ENCODE measurements around the gene CROCC2.

- TF ChIP-seq, protein P1, sequence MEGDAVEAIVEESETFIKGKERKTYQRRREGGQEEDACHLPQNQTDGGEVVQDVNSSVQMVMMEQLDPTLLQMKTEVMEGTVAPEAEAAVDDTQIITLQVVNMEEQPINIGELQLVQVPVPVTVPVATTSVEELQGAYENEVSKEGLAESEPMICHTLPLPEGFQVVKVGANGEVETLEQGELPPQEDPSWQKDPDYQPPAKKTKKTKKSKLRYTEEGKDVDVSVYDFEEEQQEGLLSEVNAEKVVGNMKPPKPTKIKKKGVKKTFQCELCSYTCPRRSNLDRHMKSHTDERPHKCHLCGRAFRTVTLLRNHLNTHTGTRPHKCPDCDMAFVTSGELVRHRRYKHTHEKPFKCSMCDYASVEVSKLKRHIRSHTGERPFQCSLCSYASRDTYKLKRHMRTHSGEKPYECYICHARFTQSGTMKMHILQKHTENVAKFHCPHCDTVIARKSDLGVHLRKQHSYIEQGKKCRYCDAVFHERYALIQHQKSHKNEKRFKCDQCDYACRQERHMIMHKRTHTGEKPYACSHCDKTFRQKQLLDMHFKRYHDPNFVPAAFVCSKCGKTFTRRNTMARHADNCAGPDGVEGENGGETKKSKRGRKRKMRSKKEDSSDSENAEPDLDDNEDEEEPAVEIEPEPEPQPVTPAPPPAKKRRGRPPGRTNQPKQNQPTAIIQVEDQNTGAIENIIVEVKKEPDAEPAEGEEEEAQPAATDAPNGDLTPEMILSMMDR (IDR thresholded peaks at IDR 0.05): no peak
- TF ChIP-seq POLR2A (IDR thresholded peaks at IDR 0.05) (no peak), POLR2AphosphoS5 (IDR thresholded peaks at IDR 0.05) (no peak), EP300 (IDR thresholded peaks at IDR 0.05; ENCODE audit: low read depth) (no peak)
These were observed 21.4 kb upstream of the CROCC2 start for GRCh38 chr2:240884745-240885144.
